K562 (cell line): ENCODE results near the gene TCTN3. TPM values are rescaled to one million over a fixed set of nuclear protein-coding genes. Genes with fewer than 3 reads are reported as not detected.

ENCODE experiments used
- CBFA2T3 ChIP-seq: fragments of 450-650 bp; IDR thresholded peaks from 2 replicates; pipeline ENCODE4 v1.6.1; 2017
- CBFB ChIP-seq: sonication (generic); formaldehyde crosslinking; IDR thresholded peaks from 2 replicates; pipeline ENCODE4 v1.4.0; 2020; ENCODE audit warnings: mild to moderate bottlenecking, missing genetic modification reagents
- CBX3 ChIP-seq, 2 experiments: IDR thresholded peaks; 1 replicate in 1 of 2; 2 replicates in 1 of 2; pipeline ENCODE4 v1.6.1; 2012; ENCODE audit warnings: inconsistent platforms in 2 of 2, low read length in 2 of 2, borderline replicate concordance in 1 of 2, control low read depth in 1 of 2
- ERF ChIP-seq: fragments of 450-650 bp; formaldehyde crosslinking; IDR thresholded peaks from 2 replicates; pipeline ENCODE4 v1.4.0; 2020; ENCODE audit warnings: mild to moderate bottlenecking, mixed read lengths
- GTF2B ChIP-seq: IDR thresholded peaks from 2 replicates; pipeline ENCODE4 v1.6.1; 2011; ENCODE audit not compliant: insufficient read length; ENCODE audit errors: extremely low read depth
- IRF2 ChIP-seq: sonication (generic); formaldehyde crosslinking; IDR thresholded peaks from 2 replicates; pipeline ENCODE4 v1.8.1; 2022; ENCODE audit warnings: mild to moderate bottlenecking, missing genetic modification reagents
- KLF10 ChIP-seq: fragments of 250-450 bp; sonication (Bioruptor Pico); IDR thresholded peaks from 2 replicates; pipeline ENCODE4 v1.6.1; 2021; ENCODE audit warnings: matching md5 sums
- MAZ ChIP-seq, 2 experiments: fragments of 450-650 bp in 1 of 2; sonication (generic) in 1 of 2; formaldehyde crosslinking; IDR thresholded peaks in 1 of 2; conservative IDR thresholded peaks in 1 of 2; 2 replicates each; pipeline versions ENCODE4 v1.4.0 to v1.5.0; 2020; ENCODE audit warnings: mild to moderate bottlenecking in 1 of 2, missing genetic modification reagents in 1 of 2
- NFE2L1 ChIP-seq: fragments of 450-650 bp; IDR thresholded peaks from 2 replicates; pipeline ENCODE4 v1.6.1; 2016; ENCODE audit warnings: missing genetic modification characterization, low read depth, mild to moderate bottlenecking, missing compliant biosample characterization, moderate library complexity, borderline replicate concordance
- PBX2 ChIP-seq, 2 experiments: IDR thresholded peaks in 1 of 2; conservative IDR thresholded peaks in 1 of 2; 2 replicates each; pipeline ENCODE4 v1.6.1; 2016; ENCODE audit warnings: low read depth in 2 of 2, mild to moderate bottlenecking in 1 of 2, missing compliant biosample characterization in 1 of 2, missing genetic modification characterization in 1 of 2, moderate library complexity in 1 of 2
- POLR2AphosphoS5 ChIP-seq: IDR thresholded peaks from 2 replicates; pipeline ENCODE4 v1.6.1; 2011; ENCODE audit warnings: mild to moderate bottlenecking, low read depth, low read length, moderate library complexity; ENCODE audit not compliant: control insufficient read depth, insufficient read depth
- POLR2G ChIP-seq: fragments of 200-400 bp; formaldehyde crosslinking; IDR thresholded peaks from 2 replicates; pipeline ENCODE4 v1.6.1; 2017; ENCODE audit warnings: low read depth, mild to moderate bottlenecking, antibody characterized with exemption, low read length, moderate library complexity
- PTTG1 ChIP-seq: fragments of 450-650 bp; IDR thresholded peaks from 2 replicates; pipeline ENCODE4 v1.6.1; 2016; ENCODE audit warnings: low read depth, mild to moderate bottlenecking, missing genetic modification characterization, missing compliant biosample characterization
- RBFOX2 ChIP-seq: fragments of 200-400 bp; formaldehyde crosslinking; IDR thresholded peaks from 2 replicates; pipeline ENCODE4 v1.6.1; 2017; ENCODE audit warnings: low read depth, mild to moderate bottlenecking, low read length, moderate library complexity
- SMC3 ChIP-seq: conservative IDR thresholded peaks from 2 replicates; pipeline ENCODE4 v1.6.1; 2011; ENCODE audit warnings: low read depth, low read length, improper control_type of control experiment; ENCODE audit not compliant: insufficient read depth
- TSC22D4 ChIP-seq: fragments of 450-650 bp; IDR thresholded peaks from 2 replicates; pipeline ENCODE4 v1.6.1; 2016; ENCODE audit warnings: missing genetic modification characterization, missing biosample characterization, control low read depth
- VEZF1 ChIP-seq: fragments of 200-800 bp; sonication (Bioruptor generic); IDR thresholded peaks from 2 replicates; pipeline ENCODE4 v1.6.1; 2017; ENCODE audit warnings: missing genetic modification characterization, missing compliant biosample characterization
- ZMIZ1 ChIP-seq, 2 experiments: fragments of 150-350 bp in 1 of 2; IDR thresholded peaks; 2 replicates each; pipeline ENCODE4 v1.6.1; 2012 to 2016; ENCODE audit warnings: low read depth in 2 of 2, low read length in 2 of 2, mild to moderate bottlenecking in 1 of 2, moderate library complexity in 1 of 2
- ZNF696 ChIP-seq: fragments of 250-450 bp; sonication (Bioruptor Pico); conservative IDR thresholded peaks from 2 replicates; pipeline ENCODE4 v1.4.0; 2020; ENCODE audit warnings: mild to moderate bottlenecking, moderate library complexity
- ZNF780A ChIP-seq: fragments of 250-450 bp; sonication (Bioruptor Pico); IDR thresholded peaks from 2 replicates; pipeline ENCODE4 v1.5.0; 2021; ENCODE audit warnings: mild to moderate bottlenecking
- polyA plus RNA-seq, 8 experiments: library from polyadenylated mRNA; depleted of rRNA in 4 of 8; stranded (reverse) in 5 of 8; unstranded in 3 of 8; fragments of >200 nt; fragmentation: Nextera tagmentation in 2 of 8; fragmentation: Illumina TruSeq in 1 of 8; extraction: Ambion mirVana in 2 of 8; extraction: Trizol in 1 of 8; gene quantifications; 2 replicates each; pipeline versions ENCODE4 v1.2.1 to v1.2.3, GENCODE V29; 2011 to 2014; ENCODE audit warnings: inconsistent platforms in 1 of 8, missing spikeins in 1 of 8
- total RNA-seq, 7 experiments: library from RNA; depleted of rRNA in 6 of 7; stranded (reverse); fragments of >200 nt in 6 of 7; fragmentation: Illumina TruSeq in 2 of 7; extraction: Trizol in 2 of 7; gene quantifications; 2 replicates each; pipeline versions ENCODE4 v1.2.1 to v1.2.3, GENCODE V29; 2011 to 2021; ENCODE audit warnings: low replicate concordance in 1 of 7

Gene TCTN3
- total and polyA plus RNA-seq, 9 of the 15 experiments (the other 6 are each of a cell fraction or from before 2014, with no cell fraction given) = 10.4 to 25.8 (median 16.3) TPM

GRCh38 chr10:95644901-95645300, 48.8 kb downstream of the TCTN3 start (continued):
- TF ChIP-seq POLR2G (no peak), CBFB (no peak), CBFA2T3 (peak; percentile 68), VEZF1 (CRISPR knock-in tag) (no peak), ERF (CRISPR knock-in tag) (no peak), POLR2AphosphoS5 (no peak), TSC22D4 (tag) (no peak), PTTG1 (tag) (no peak), CBX3 (IDR thresholded peaks at IDR 0.05; ENCODE audit: borderline replicate concordance in 1 of 2, low read length in 2 of 2) (no peak), ZNF696 (CRISPR knock-in tag) (no peak), IRF2 (no peak), PBX2 (CRISPR knock-in tag; IDR thresholded peaks at IDR 0.05; ENCODE audit: low read depth) (peak; percentile 67), PBX2 (tag; conservative IDR thresholded peaks at IDR 0.05; ENCODE audit: low read depth) (peak; percentile 82), NFE2L1 (tag) (no peak), ZNF780A (CRISPR knock-in tag) (no peak), SMC3 (no peak), GTF2B (no peak), ZMIZ1 (IDR thresholded peaks at IDR 0.05; ENCODE audit: low read depth in 2 of 2, low read length in 2 of 2) (no peak), RBFOX2 (no peak), MAZ (CRISPR knock-in tag; conservative IDR thresholded peaks at IDR 0.05 in 1 of 2, IDR thresholded peaks at IDR 0.05 in 1 of 2) (no peak), KLF10 (no peak)
